Epithelial cell of proximal tubule (primary cell): ENCODE results near the gene C1QTNF6. TPM values are rescaled to one million over a fixed set of nuclear protein-coding genes. Genes with fewer than 3 reads are reported as not detected.

Experiments used
- DNase-seq: peaks from one replicate; pipeline ENCODE4 v3.0.0-alpha.2; 2011; ENCODE audit warnings: low read depth
- H3K4me3 ChIP-seq: 2 replicates; pipeline ENCODE4 v1.5.1; 2011; ENCODE audit warnings: low read depth, mild to moderate bottlenecking, low read length
- CTCF ChIP-seq: conservative IDR thresholded peaks from 2 replicates; pipeline ENCODE4 v1.5.1; 2012; ENCODE audit warnings: low read depth, mild to moderate bottlenecking, low read length
- total RNA-seq: library from RNA; depleted of rRNA; stranded (reverse); fragments of >200 nt; gene quantifications from 2 replicates; pipeline ENCODE4 v1.2.3, GENCODE V29; 2015

C1QTNF6 gene
- total RNA-seq, 1 donor from 2014 or later, result 2.1 TPM

GRCh38 chr22:37231406-37232139, 43.5 kb upstream of the C1QTNF6 start:
- DNase-seq, result no peak
- H3K4me3 ChIP-seq, result no peak overlapping the region
- TF ChIP-seq CTCF, result no peak

GRCh38 chr22:37230673-37231405, 42.8 kb upstream of the C1QTNF6 start:
- TF ChIP-seq CTCF, result no peak
- no peak overlapping the region for H3K4me3 ChIP-seq
- no peak for DNase-seq

GRCh38 chr22:37229805-37230672, 42.0 kb upstream of the C1QTNF6 start:
- H3K4me3 ChIP-seq, result no peak overlapping the region
- no peak for TF ChIP-seq CTCF
- DNase-seq, result no peak

- TF ChIP-seq CTCF, result no peak
- DNase-seq, result peak; percentile 16
Observed at GRCh38 chr22:37229012-37229804, 41.2 kb upstream of the C1QTNF6 start.

GRCh38 chr22:37228106-37229011, 40.3 kb upstream of the C1QTNF6 start:
- H3K4me3 ChIP-seq, result no peak overlapping the region
- no peak for TF ChIP-seq CTCF
- DNase-seq, result no peak

More at GRCh38 chr22:37229012-37229804, 41.2 kb upstream of the C1QTNF6 start:
- no peak overlapping the region for H3K4me3 ChIP-seq

- no peak overlapping the region for H3K4me3 ChIP-seq
- DNase-seq, result no peak
- TF ChIP-seq CTCF, result no peak
Observed at GRCh38 chr22:37226514-37226913, 38.5 kb upstream of the C1QTNF6 start.
